Femur (tissue), 1 donor: ENCODE results near the gene PLCH1.
"Not testable (repeated sequence)": the region's sequence is repeated elsewhere in the genome, so short reads cannot be mapped to it uniquely, and the experiment has no call there.

ENCODE experiments used
- DNase-seq: peaks from one replicate; pipeline ENCODE4 v3.0.0-alpha.2; 2017

The PLCH1 gene

GRCh38 chr3:155409336-155409735 is 335.5 kb downstream of the PLCH1 start:
- DNase-seq = no peak

GRCh38 chr3:155407971-155408370 is 336.9 kb downstream of the PLCH1 start:
- no peak for DNase-seq

DNA sequence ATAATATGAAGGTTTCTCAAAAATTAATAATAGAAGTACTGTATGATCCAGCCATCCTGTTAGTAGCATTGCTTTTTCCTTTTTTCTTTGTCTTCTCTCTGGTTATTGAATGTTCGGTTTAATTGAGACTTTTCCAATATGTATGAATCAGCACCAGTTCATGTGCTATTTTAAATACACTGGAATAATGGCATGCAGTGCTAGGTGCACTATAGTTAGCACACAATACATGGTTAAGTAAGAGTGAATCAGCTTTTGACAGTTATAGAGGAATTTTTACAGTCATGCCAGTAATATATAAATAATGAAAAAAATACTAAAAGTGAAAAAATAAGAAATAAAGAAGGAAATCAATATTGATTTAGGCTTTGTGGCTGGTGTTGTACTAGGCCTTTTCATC is 337.5 kb downstream of the PLCH1 start:
- no peak for DNase-seq

GRCh38 chr3:155404486-155404885 is 340.4 kb downstream of the PLCH1 start:
- DNase-seq = no peak

DNA sequence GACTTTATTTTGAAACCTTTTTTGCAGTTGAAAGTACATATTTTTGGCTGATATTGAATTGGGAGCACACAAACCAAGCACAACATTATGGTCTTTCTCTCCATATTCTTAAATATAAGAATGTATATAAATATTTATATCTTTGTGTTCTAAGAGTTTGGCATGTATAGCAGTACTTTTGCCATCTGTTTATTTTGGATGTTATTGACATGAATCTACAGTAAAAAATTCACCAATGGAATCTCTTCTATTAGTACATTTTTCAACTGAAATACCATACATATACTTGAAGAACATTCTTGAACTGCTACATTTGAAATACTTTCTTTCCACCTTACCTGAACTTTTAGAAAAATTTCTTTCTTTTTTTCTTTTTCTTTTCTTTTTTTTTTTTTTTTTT is 342.2 kb downstream of the PLCH1 start:
- no peak for DNase-seq

GRCh38 chr3:155398046-155398445 is 346.8 kb downstream of the PLCH1 start:
- no peak for DNase-seq

- DNase-seq = not testable (repeated sequence)
Measured at GRCh38 chr3:155394896-155395295, 350.0 kb downstream of the PLCH1 start.

GRCh38 chr3:155394240-155394639 is 350.6 kb downstream of the PLCH1 start:
- no peak for DNase-seq

DNA sequence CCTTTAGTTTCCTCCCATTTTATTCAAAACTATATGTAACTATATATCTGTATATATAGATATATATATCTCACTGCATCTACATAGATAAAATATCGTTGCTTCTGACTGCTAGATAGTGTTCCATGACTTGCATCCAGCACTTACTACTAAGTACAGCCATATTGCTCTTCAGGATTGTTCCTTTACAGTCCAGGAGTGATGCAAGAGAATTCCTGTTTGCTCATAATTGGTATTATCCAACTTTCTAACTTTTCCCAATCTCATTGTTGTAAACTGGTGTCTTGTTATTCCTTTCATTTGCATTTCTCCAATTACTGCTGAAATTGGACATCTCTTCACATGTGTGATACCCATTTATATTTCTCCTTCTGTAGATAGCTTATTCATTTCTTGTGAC is 351.6 kb downstream of the PLCH1 start:
- DNase-seq = no peak

DNA sequence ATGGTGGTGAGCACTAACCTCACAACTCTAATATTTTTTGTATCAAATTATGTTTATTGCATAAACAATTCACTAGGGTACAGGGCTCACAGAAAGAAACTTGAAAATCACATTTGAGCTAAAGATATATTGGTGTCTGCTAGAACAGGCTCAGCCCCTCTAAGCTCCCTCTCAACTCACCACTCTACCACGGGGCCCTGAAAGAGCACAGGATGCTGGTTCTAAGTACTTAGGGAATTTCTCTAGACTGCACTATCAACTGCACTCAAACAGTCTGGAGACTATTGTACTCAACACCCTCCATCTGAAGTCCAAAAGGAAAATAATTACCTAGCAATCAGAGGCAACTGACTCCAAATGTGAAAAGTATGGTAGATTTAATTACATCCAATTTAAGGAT is 352.7 kb downstream of the PLCH1 start:
- no peak for DNase-seq

- peak; percentile 60 for DNase-seq
Measured at GRCh38 chr3:155391551-155391958, 353.3 kb downstream of the PLCH1 start.

- no peak for DNase-seq
Measured at GRCh38 chr3:155391104-155391503, 353.8 kb downstream of the PLCH1 start.

GRCh38 chr3:155390351-155390750 is 354.5 kb downstream of the PLCH1 start:
- DNase-seq = no peak

- DNase-seq = no peak
Measured at GRCh38 chr3:155388417-155388816, 356.5 kb downstream of the PLCH1 start.

DNA sequence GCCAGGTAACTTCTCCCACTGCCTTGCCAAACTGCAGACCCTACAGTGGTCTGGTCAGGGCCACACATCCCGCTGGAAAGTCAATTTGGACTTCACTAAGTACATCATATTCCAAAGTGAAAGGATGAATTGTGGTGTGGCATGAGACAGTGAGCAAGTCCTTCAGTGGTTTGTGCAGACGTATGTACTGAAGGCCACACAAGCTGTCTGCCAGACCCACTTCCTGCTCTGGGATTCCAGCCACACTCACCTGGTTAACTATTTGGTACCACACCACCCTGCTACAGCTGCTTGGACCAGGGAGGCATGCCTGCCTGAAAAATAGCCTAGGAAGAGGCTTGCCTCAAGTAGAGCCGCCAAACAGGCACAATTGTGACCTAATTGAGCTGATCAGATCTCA is 357.3 kb downstream of the PLCH1 start:
- DNase-seq = no peak

- peak; percentile 22 for DNase-seq
Measured at GRCh38 chr3:155386919-155387318, 358.0 kb downstream of the PLCH1 start.

GRCh38 chr3:155385896-155386625 is 358.8 kb downstream of the PLCH1 start:
- DNase-seq = no peak

GRCh38 chr3:155382396-155383042 is 362.4 kb downstream of the PLCH1 start:
- peak; percentile 44 for DNase-seq

- DNase-seq = no peak
Measured at GRCh38 chr3:155377847-155378246, 367.0 kb downstream of the PLCH1 start.

- DNase-seq = no peak
Measured at GRCh38 chr3:155377071-155377470, 367.8 kb downstream of the PLCH1 start.

DNA sequence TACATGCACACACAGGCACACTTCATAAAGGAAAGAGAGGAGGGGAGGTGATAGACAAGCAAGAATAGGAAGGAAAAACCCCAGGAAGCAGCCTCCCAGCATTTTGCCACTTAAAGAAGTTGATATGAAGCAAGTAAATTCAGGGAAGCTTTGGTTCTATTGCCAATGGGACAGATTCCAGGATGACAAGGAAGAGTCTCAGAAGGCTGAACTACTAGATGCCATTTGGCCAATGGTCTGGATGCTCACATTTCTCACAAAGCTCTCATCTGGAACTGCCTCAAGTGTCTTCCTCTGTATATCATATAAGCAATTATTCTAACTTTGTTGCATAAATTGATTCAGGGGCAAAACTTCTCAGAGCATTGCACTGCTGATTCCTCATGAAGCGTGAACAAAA is 372.6 kb downstream of the PLCH1 start:
- no peak for DNase-seq

DNA sequence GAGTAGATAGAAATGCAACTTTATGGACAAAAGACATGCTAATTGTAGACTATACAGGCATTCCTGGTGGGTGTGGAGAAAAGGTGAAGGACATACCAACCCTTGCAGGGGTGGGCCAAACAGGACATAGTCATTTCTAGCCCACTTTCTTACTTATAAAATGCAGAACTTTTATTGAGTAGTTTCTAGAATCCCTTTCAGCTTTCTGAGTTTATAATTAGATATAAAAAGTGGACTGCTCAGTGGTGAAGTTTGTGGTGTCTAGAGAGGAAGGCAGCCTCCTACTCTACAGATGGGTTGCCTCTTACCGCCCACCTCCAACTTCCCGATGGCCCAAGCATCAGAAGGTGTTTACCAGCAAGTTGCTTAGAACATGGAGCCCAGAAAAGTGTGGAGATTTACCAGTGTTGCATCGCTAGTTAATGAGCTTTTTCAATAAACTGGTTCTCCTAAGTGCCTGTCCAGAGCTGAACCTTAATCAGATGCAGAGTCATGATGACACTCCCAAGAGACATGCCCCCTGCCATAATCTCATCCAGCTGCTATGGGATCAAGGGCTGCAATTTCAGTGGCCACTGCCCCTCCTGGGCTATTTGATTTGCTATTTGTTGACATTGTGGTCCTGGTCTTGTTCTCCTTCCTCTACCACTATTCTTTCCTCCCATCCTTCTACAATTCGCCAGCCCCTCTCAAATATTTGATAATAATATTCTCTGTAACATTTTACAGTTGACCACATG is 373.9 kb downstream of the PLCH1 start:
- DNase-seq = no peak

GRCh38 chr3:155370198-155370597 is 374.7 kb downstream of the PLCH1 start:
- DNase-seq = no peak

DNA sequence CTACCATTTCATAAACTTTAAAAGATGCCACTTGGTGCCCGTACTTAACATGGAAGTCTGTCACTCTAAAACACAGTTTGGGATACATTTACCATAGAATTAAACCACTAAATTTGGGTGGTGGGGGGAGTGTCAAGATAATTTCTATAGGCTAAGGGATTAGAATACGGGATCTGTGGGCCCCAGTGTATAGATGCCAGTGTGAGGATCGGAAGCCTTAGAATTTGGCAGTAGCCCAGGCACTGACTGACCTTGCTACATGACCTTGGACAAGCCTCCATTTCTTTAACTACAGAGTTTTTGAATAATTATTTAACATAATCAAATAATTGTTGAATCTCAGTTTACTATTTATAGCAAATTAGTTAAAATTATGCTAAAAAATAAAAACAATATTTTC is 375.1 kb downstream of the PLCH1 start:
- no peak for DNase-seq
